Activated CD4-positive, alpha-beta T cell treated with anti-CD3 and anti-CD28 coated beads for 48 hours (primary cell): Measurements from ENCODE around the gene SLC6A1.

Source experiments
- DNase-seq: peaks from one replicate; pipeline ENCODE4 v3.0.0-alpha.2; 2020

The SLC6A1 gene

DNA sequence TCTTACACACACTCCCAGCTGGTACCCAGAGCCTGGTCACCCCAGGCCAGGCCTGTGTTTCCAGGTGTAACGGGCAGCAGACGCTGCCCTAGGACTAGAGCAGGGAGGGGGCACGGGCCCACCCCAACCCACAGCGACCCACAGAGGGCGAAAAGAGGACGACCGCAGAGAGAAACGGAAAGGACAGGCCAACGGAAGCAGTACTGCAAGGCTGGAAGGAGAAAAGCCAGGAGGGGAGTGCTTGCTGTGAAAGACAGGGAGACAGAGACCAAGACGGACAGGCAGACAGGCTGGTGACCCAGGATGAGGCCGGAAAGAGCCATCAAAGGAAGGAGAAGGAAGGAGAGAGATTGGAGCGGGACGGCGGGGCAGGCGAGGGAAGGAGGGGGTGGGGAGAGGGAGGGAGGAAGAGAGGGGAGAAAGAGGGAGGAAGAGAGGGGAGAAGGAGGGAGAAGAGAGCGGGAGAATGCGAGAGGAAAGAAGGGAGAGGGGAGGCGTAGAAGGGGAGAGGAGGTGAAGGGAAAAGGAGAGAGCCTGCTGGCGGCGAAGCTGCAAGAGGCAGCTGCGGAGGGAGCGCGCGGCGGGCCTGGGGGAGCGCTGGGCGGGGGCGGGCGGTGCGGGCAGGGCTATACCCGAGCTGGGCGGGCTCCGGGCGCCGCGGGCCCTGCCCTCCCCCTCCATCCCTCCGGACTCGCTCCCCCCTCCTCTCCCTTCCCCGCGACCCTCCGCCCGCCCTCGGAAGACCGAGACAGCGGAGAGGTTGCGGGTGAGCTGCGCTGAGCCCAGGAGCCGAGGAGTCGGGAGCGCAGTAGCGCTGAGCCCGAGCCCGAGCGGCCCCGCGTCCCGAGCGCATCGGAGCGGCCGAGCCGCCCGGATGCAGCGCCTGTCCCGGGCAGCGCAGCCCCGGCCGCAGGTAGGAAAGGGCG, at the start of gene SLC6A1:
Gene SLC6A1, plus strand, starts transcription at position 732 of the 926 bp plus-strand sequence. CDS start 24,464 bp downstream, outside the sequence.
- DNase-seq = no peak

DNA sequence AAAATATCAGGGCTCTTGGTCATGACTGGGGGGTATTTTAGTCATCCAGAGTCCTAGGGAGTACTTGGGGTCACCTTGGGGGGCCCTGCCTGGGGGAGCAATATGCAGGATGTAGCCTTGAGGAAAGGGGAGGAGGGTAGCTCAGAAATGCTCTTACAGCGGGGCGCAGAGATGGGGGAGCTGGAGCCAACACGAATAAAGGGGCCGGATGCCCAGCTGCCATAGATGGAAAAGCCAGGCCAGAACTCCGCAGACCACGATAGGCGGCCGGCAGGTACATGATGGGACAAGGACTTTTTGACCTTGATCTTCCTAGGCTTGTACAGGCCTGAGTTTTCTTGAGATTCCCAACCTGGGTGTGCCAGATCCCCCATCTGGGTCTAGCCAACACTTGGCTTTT, 47.7 kb upstream of the SLC6A1 start:
- no peak for DNase-seq

DNA sequence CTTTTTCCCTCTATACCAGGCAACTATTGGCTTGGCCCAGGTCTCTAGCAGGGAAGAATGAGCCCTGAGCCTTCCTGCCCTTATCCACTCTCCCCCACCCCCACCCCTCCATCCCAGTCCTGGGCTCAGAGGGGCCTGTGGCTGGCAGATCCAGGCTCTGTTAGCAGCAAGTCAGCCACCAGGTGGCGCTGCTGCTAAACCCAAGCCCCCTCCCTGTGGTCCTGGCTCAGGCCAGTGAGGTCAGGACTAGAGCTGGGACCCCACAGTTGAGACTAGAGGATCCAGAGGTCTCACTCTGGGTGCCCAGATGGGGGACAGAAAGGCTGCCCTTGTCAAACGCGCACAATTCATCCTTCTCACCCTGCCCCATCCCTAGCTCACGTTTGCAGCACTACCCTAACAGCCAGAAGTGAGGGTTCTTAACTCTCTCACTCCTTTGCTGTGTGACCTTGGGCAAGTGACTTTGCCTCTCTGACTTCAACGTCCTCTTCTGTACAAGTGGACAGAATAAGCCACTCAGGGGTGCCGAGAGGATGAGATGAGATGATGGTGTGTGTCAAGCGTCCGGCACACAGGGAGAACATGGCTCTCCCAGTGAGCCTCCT, 46.8 kb upstream of the SLC6A1 start:
- DNase-seq = peak; percentile 70

DNA sequence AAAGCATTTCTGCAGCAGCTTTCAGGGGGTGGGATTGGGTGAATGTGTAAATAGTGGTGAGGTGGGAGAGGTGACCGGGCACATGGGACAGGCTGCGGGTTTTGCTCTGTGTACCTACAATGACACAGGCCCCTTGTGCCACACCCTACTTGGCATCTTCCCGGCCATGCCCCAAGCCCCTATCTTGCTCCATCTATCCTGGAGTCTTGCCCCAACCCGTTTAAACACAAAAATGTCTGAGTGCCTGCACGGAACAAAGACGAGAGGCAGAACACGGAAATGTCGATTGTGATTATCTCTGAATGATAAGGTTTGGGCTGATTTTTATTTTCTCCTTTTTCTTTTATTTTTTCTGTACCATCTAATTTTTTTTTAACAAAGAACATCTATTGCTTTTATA, 46.0 kb upstream of the SLC6A1 start:
- DNase-seq = no peak

DNA sequence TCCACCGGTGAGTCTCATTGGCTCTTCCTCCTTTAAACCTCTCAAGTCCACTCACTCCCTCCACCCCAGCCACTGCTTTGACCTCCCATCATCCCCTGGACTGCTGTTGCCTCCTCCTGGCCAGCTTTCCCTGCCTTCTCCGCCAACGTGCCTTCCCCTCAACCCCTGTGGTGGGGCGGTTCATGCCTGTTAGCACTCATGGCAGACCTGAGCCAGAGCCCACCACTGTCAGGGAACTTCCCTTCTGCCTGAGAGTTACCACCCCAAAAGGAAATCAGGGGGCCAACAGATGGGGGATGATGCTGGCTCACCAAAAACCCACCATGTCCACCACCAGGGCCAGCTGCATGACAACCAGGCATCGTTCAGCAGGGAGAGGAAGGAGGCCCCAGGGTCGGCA, 44.2 kb upstream of the SLC6A1 start:
- no peak for DNase-seq

DNA sequence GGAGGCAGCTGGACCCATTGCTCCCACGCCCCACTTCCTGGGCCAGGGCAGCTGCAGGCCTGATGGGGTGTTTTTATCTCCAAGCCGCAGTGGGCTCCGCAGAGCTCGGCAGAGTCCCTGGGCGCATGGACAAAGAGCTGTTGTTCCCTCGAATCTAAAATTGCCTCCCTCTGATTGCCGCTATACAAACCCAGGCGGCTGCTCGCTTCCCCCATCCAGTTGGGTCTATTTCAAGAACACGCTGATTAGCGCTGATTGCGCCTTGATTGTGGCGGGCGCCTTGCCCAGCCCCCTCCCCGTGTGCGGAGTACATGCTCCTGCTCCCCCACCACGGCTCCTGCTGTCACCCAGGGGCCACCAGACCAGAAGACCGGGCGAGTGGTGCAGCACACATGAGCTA, 43.4 kb upstream of the SLC6A1 start:
- no peak for DNase-seq

DNA sequence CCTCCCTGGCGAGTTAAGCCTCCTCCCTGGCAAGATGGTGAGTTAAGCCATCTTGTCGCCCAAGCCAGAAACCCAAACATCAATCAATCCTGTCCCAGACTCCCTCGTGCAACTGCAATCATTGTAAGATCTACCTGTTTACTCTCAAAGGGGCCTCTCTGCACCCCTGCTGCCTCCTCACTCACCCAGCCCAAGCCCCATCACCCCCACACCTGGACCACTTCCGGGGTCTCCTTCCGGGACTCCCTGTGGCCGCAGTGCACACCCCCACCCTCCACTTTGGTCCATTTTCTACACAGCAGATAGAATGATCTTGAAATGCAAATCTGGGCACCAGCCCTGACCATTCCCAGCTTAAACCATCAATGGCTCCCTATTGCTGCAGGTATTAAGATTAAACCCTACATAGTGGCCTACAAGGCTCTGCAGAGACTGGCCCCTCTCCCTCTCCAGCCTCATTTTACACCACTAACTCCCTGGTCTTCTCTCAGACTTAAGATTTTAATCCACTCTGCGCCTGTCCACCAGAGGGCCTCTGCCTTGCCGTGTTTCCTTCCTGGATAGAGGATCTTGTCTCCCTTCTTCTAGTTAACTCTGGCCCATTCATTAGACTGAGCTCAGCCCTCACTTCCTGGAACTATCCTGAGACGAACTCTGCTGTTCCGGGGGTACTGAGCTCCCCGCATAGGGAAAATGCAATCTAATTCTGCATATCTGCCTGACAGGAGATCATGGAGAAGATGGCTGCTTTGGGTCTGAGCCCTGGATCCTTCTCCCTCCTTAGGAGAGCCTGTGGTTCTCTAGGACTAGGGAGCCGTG, 41.9 kb upstream of the SLC6A1 start:
- peak; percentile 15 for DNase-seq

DNA sequence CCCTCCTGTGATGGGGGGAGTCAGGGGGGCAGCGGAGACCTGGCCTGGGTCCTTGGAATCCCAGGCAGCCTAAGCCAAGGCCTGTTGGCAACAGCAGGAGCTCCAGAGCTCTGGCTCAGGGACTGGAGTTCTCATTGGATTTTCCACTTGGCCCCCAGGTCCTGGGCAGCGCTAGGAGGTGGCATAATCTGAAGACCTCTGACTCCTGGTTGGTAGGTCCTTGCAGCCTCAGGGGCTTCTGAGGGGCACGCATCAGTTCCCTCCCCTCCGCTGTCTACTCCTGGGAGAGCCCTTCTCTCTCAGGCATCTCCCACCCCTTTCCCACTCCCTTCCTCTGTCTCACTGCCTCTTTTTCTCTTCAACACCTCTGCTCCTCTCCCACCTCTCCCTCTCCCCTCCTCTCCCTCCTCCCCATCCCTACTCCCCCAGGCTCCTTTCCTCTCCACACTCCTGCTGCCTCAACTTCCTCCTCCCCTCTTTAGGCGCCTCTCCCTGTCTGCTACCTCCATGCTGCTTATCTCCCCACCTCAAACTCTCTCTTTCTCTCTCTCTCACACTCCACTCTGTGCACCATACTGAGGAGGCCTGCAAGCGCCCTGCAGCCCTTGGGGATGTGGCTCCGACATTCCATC, 41.1 kb upstream of the SLC6A1 start:
- DNase-seq = no peak

DNA sequence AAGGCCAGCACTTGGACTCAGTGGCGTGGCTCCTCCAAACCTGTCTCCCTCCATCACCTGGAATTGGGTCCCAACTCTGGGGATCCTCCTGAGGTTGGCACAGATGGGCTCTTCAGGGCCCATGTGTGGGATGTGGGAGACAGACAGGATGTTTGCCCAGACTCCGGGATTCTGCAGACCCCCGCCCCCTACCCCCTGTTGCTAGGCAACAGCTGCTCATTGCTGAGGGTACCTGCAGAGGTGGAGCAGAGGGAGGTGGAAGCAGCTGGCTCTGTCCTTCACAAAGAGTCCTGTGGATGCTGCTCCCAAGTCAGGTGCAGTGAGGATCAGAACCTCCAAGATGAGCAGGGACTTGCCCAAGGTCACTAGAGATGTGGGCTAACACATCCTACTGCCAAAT, 40.0 kb upstream of the SLC6A1 start:
- no peak for DNase-seq

DNA sequence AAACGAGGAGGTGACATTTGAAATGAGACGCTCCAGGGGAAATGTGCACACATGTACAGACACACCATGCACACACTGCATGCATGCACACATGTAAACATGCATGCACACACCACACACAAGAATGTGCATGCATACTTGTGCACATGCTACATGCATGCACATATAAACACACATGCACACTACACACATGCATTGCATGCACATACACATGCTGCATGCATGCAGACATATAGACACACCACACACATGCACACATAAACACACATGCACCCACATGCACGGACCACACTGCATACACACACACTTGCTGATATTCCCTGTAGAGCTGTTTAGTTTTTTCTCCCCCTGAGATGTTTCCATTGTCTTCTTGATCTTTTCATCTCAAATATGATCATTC, 37.8 kb upstream of the SLC6A1 start:
- no peak for DNase-seq

DNA sequence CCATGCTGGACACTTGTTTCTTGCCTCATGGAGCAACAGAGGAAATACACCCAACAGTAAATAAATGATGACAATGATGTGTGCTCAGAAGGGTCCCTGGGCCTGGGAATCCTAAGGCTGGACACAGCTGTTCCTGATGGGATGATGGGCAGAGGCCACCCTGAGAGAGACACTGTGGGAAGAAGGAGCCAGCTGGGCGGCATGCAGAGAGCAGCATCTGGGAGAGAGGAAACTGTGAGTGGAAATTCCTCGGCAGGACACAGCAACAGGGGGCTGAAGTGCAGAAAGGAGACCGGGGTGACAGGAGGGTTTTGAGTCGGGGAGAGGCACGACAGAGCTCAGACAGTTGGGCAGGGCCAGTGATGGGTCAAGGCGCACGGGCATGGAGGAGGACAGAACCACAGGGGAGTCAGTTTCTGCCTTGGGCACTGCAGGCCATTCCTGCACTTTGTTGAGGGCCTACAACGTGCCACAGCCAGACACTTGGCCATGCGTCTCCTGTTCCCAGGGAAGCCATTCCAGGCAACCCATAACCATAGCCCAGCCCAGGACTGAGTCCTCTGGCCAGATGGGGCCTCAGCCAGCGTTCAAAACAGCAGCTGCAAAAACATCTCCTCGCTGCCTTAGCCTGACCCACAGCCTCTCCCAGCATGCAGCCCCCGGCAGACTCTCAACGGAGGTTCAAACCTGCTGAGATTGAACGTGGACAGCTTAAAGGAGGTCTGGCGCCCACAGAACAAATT, 36.7 kb upstream of the SLC6A1 start:
- no peak for DNase-seq

DNA sequence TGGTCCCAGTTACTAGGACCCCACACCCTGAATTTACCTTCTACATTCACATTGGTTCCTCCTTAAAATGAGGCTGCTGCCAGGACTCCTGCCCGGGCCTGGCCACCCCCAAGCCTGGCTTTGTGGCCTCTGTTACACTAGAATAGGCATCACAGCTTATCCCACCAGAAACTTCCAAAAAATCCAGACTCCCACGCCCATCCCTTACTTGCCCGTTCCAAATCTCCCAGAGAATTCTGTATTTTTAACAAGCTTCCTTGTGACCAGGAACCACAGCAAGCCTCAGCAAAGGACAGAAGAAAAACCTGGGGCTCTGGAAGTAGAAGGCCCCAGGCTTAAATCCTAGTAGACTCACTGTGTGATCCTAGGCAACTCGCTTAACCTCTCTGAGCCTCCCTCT, 36.0 kb upstream of the SLC6A1 start:
- no peak for DNase-seq

DNA sequence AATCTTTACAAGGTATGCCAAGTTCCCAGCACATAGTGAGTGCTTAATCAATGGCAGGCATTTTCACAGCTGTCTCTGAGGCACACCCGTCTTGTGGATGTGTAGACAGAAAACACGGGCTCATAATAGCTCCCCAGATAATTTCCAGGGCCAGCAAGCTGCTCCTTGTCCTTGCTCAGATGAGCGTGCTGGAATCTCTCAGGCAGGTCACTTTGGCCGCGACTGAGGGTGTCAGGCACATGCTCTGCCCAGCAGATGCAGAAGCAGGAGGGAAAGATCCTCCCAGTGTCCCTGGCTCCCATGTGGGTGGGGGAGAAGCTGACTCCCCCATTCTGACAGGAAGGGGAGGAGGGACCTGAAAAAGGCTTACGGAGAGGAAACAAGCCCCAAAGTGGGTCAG, 35.6 kb upstream of the SLC6A1 start:
- no peak for DNase-seq

DNA sequence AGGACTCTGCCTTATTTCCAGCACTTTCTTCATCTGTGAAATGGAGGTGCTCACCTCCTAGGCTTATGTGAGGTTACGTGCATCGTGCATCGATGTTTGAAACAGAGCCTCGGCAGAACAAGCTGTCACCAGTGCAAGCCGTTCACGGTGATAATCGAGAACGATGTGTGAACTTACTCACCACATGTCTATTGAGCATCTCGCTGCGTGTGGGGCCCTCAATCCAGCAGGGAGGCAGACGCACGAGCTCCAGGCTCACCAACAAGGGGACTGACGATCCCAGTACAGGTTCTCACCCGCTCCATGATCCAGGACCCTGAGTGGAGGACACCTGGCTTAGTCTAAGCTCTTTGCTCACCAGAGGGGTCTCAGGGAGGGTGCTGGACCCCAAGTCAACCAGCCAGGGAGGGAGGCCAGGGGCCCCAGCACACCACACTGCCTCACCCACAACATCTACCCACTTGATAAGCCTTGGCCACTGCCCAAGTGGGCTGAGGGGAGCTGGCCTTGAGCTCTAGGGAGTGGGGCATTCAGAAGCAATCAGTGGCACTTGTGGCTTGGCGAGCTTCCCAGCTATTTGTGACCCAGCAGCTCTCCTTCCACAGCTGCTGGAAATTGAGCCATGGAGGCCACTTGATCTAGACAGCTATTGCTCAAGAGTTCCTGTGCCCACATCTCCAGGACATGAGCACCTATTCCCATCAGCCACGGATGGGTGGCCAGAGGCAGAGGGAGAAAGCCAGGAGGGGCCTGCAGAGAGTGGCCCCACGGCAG, 34.4 kb upstream of the SLC6A1 start:
- no peak for DNase-seq

DNA sequence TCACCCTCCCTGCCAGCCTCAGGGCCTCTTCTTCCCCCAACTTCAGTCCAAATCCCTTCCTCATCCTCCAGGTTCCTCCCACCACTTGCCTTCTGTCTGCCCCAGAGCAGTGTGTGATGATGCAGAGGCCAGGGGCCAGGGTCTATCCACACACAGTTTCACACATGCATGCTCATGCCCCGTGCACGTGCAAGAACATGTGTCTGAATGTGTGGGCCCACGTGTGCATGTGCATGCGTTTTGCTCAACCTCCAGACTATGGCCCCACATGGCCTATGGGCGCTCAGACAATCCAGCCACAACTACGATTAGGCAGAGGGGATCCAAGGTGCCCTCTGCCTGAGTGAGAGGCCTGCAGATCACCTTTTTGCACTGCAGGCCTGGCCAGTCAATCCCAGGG, 32.3 kb upstream of the SLC6A1 start:
- no peak for DNase-seq

DNA sequence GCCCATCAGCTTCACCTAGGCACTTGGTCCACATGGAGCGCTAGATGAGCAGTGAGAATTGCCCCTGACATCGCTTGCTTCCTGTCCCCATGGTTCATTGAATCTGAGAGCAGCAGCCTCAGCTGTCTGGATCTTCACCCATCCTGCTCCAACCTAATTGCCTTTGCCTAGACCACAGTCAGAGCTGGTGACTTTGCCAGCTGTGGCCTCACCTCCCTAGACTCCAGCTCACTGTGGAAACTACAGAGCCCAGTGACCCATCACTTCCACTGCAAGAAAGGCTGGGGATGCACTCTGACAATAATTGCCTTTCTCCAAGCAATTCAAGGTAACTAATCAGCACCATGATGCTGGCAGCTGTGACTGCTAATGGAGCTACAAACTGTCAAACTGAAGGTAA, 30.6 kb upstream of the SLC6A1 start:
- no peak for DNase-seq

DNA sequence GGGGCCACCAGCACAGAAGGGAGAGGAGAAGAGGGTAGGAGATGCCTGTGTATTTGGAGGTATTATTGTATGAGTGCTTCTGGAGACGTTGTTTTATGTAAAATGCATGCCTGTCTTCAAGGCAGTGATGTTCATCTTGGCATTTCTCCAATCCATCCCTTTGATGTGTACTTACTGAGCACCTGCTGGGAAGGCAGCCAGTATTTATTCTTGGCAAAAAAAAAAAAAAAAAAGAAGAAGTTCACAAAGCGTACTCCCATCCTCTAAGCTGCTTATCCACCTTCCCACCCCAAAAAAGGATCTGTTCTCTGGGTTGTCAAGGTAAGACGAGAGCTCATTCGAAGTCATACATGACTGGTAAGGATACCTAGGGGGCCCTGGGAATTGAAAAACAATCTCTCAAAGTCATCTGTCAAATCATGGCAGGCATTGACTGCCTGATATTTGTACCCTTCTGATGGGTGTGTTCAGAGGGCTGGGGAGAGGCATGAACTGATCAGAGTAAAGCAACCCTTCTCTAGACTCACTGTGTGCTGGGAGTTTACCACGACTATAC, 30.0 kb upstream of the SLC6A1 start:
- no peak for DNase-seq

DNA sequence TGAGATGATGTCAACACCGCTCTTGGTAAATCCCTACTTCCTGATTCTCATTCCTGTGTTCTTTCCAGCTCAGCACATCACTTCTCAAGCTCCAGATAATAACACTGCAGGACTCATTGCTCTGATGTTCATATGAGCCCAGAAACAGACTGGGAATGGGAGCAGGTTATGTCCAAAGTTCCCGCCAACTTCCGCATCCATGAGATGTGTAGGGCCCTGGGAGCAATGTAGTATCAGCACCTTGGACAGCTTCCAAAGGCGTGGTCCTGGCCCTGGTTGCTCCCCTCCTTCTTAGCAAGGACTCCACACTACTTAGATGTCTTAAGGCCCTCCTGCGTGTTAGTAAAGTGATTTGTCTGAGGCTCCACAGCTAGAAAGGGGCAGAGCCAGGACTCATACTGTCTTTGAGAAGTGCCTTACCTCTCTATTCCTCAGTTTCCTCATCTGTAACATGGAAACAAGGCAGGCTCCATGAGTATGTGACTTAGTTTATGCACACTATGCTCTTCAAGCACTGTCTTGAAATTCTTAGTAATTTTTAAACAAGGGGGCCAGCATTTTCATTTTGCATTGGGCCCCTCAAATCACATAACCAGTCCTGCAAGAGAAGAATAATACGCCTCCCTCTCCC, 27.9 kb upstream of the SLC6A1 start:
- DNase-seq = peak; percentile 12

DNA sequence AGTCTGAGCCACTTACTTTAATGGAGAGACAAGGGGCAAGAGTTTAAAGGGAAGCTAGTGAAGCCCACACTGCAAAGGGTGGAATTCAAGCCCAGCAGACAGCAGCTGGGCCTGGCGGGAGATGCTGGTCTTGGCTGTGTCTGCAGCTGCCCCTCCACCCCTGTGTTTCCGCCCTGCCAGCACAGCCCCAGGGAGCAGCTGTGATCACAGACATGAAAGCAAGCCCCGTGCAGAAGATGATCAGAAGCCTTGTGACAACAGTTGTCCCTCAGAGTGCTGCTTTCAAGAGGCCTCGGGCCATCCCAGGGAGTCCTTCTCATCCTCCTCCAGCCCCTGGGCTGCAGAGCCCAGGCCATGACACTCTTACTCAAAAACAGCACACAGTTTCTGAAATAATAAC, 24.1 kb upstream of the SLC6A1 start:
- no peak for DNase-seq

DNA sequence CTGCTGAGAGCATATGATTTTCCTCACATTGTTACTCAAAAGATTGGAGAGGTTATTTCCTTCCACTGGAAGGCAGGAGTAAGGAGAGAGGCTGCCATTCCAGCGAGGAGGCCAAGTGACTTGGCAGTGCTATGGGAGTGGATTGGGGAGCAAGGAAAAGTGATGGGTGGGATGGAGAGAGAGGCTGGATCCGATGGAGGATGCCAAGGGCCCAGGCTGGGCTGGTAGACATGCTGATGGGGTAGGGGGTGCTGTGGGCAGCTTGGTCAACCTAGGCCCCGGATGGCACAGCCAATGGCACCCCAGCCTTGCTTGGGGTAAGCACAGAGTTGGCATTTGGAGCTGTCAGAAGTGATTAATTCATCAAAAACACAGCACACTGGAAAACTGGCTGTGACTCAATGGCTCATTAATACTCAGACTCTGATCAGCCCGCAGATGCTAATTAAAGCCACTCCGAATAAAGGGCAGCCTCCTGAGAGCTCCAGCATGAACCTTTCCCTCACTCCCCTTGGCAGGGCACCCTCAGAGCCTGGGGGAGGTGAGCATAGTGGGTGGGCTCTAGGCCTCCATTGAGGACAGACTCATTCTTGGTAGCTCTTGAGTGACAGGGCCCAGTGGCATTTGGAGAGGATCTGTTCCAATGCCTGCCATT, 22.1 kb upstream of the SLC6A1 start:
- no peak for DNase-seq
